B cell (primary cell): ENCODE measurements around the gene NFIC. TPM values are rescaled to one million over a fixed set of nuclear protein-coding genes. Genes with fewer than 3 reads are reported as not detected.

Source experiments
- ATAC-seq: fragments of 200-7000 bp; cut with Tn5 transposase; one replicate; pipeline ENCODE4 v1.10.0; 2021; ENCODE audit warnings: low read depth, mild to moderate bottlenecking, moderate number of reproducible peaks, moderate library complexity
- CTCF ChIA-PET: fragments of 350-600 bp; sonication (Branson Sonifier 250); formaldehyde crosslinking; loops from one replicate; lab custom pipeline; 2021; ENCODE audit warnings: antibody characterized with exemption, inconsistent platforms; lab: Charles Lee
- POLR2A ChIA-PET: fragments of 350-600 bp; sonication (Branson Sonifier 250); formaldehyde crosslinking; loops from one replicate; lab custom pipeline; 2021; ENCODE audit warnings: antibody characterized with exemption; lab: Charles Lee
- DNase-seq: peaks from one replicate; pipeline ENCODE4 v3.0.0; 2013
- H2AFZ ChIP-seq: 2 replicates; pipeline ENCODE4 v1.6.1; 2012; ENCODE audit warnings: mild to moderate bottlenecking, low read depth, low read length; ENCODE audit not compliant: insufficient read depth, poor library complexity, severe bottlenecking
- H3K27ac ChIP-seq, 2 donors: 1 replicate in 1 of 2; 2 replicates in 1 of 2; pipeline ENCODE4 v1.5.1; 2012 to 2013; ENCODE audit warnings: low read length in 2 of 2, mild to moderate bottlenecking in 2 of 2, moderate library complexity in 1 of 2
- H3K27me3 ChIP-seq, 4 experiments: fragments of 200-600 bp in 1 of 4; sonication (generic) in 1 of 4; replicated peaks in 1 of 4; 1 replicate in 2 of 4; 2 replicates in 2 of 4; pipeline versions ENCODE4 v1.6.1 to v1.7.0; 2013 to 2016; ENCODE audit warnings: low read length in 3 of 4, mild to moderate bottlenecking in 2 of 4, mixed read lengths in 1 of 4, moderate library complexity in 1 of 4; ENCODE audit not compliant: insufficient read depth in 4 of 4, control insufficient read depth in 3 of 4; ENCODE audit errors: control extremely low read depth in 1 of 4
- H3K36me3 ChIP-seq, 2 experiments: replicated peaks in 1 of 2; 1 replicate in 1 of 2; 2 replicates in 1 of 2; pipeline versions ENCODE4 v1.6.1 to v1.7.1; 2013; ENCODE audit warnings: low read length in 1 of 2; ENCODE audit not compliant: insufficient read depth in 2 of 2, control insufficient read depth in 1 of 2; ENCODE audit errors: control extremely low read depth in 1 of 2, extremely low read depth in 1 of 2
- H3K4me1 ChIP-seq, 2 donors: fragments of 200-600 bp in 1 of 2; sonication (generic) in 1 of 2; 1 replicate in 1 of 2; 2 replicates in 1 of 2; pipeline versions ENCODE4 v1.5.1 to v1.6.1; 2013 to 2017; ENCODE audit warnings: low read length in 2 of 2; ENCODE audit not compliant: control insufficient read depth in 2 of 2, insufficient read depth in 2 of 2
- H3K4me2 ChIP-seq: replicated peaks from 2 replicates; pipeline ENCODE3; 2012; ENCODE audit warnings: mild to moderate bottlenecking, low read depth, low read length; ENCODE audit not compliant: poor library complexity, severe bottlenecking
- H3K4me3 ChIP-seq, 5 experiments: fragments of 200-600 bp in 1 of 5; sonication (generic) in 1 of 5; 1 replicate in 3 of 5; 2 replicates in 2 of 5; pipeline versions ENCODE4 v1.5.1 to v1.7.0; 2011 to 2016; ENCODE audit warnings: low read length in 4 of 5, mild to moderate bottlenecking in 4 of 5, low read depth in 2 of 5, control low read depth in 1 of 5, moderate library complexity in 1 of 5; ENCODE audit not compliant: insufficient read depth in 1 of 5; ENCODE audit errors: control extremely low read depth in 1 of 5, extremely low read depth in 1 of 5
- H3K79me2 ChIP-seq: fragments of 200-600 bp; sonication (generic); one replicate; pipeline ENCODE4 v1.6.0; 2016; ENCODE audit warnings: low read length; ENCODE audit not compliant: control insufficient read depth, insufficient read depth
- H3K9ac ChIP-seq: fragments of 200-600 bp; sonication (generic); 2 replicates; pipeline ENCODE4 v1.6.1; 2017; ENCODE audit warnings: mild to moderate bottlenecking, low read length, moderate library complexity
- H3K9me3 ChIP-seq, 3 donors: one replicate each; pipeline versions ENCODE4 v1.6.1 to v1.7.1; 2013; ENCODE audit warnings: low read length in 2 of 3; ENCODE audit not compliant: control insufficient read depth in 2 of 3, insufficient read depth in 1 of 3; ENCODE audit errors: control extremely low read depth in 1 of 3
- H4K20me1 ChIP-seq: 2 replicates; pipeline ENCODE4 v1.6.0; 2012; ENCODE audit warnings: mild to moderate bottlenecking, low read length; ENCODE audit not compliant: insufficient read depth, control insufficient read depth, poor library complexity, severe bottlenecking
- H3K27ac Mint-ChIP-seq: one replicate; pipeline ENCODE4 v1.8.0; 2021; ENCODE audit warnings: mixed read lengths
- H3K27me3 Mint-ChIP-seq: one replicate; pipeline ENCODE4 v1.8.0; 2021; ENCODE audit warnings: mixed read lengths
- H3K4me1 Mint-ChIP-seq: one replicate; pipeline ENCODE4 v1.8.0; 2021; ENCODE audit warnings: mixed read lengths
- H3K4me3 Mint-ChIP-seq: one replicate; pipeline ENCODE4 v1.8.0; 2021; ENCODE audit warnings: mixed read lengths
- H3K9me3 Mint-ChIP-seq: one replicate; pipeline ENCODE4 v1.8.0; 2022; ENCODE audit warnings: mixed read lengths; ENCODE audit not compliant: insufficient read depth
- CTCF ChIP-seq: fragments of 200-600 bp; IDR thresholded peaks from one replicate; pipeline ENCODE4 v1.8.0; 2022; ENCODE audit warnings: antibody characterized with exemption, mild to moderate bottlenecking
- EZH2 ChIP-seq: IDR thresholded peaks from 2 replicates; pipeline ENCODE4 v1.6.1; 2012; ENCODE audit warnings: borderline replicate concordance, low read depth, mild to moderate bottlenecking, moderate library complexity, low read length; ENCODE audit not compliant: insufficient read depth, poor library complexity, severe bottlenecking
- WGBS: methylation state at CpG from one replicate; pipeline ENCODE4 v1.1.5; 2013; ENCODE audit warnings: missing lambda C conversion rate; ENCODE audit not compliant: insufficient coverage; 5-methylcytosine and 5-hydroxymethylcytosine counted together
- intact Hi-C: fragments of 100-400 bp; cut with micrococcal nuclease; formaldehyde crosslinking; loops from one replicate; pipeline ENCODE4 v1.10.0; 2022
- polyA plus RNA-seq: library from polyadenylated mRNA; depleted of rRNA; stranded (reverse); fragments of >200 nt; gene quantifications from 2 replicates; pipeline ENCODE4 v1.2.3, GENCODE V29; 2012
- total RNA-seq, 2 donors: library from RNA; stranded (reverse); fragments of 120-200 nt in 1 of 2; gene quantifications; 1 replicate in 1 of 2; 2 replicates in 1 of 2; pipeline versions ENCODE4 v1.2.3 to v1.2.4, GENCODE V29; 2013 to 2022

Gene NFIC
- total and polyA plus RNA-seq, 2 donors (not counting 1 experiment from before 2014, with no cell fraction given): 3.8 to 23.6 TPM

- H3K9me3 ChIP-seq: peaks cover 0 to 8% (median 0%) of the 10 kb centered on the region in 3 donors
- H3K79me2 ChIP-seq: peaks cover 8% of the 10 kb centered on the region
- POLR2A ChIA-PET: no interaction called here
- H3K4me3 ChIP-seq: no peak overlapping the region
- no peak for DNase-seq
- no peaks in the 10 kb centered on the region for H3K4me1 ChIP-seq
- no peak overlapping the region for H3K4me2 ChIP-seq
- WGBS: 94% methylated on average over 50 of the region's 62 CpGs
- Mint-ChIP-seq H3K27ac (no peak overlapping the region), H3K9me3 (peaks cover 3% of the 10 kb centered on the region), H3K4me1 (no peaks in the 10 kb centered on the region), H3K4me3 (no peak overlapping the region), H3K27me3 (no peaks in the 10 kb centered on the region)
- no peak overlapping the region for H2AFZ ChIP-seq
- H3K36me3 ChIP-seq: no peaks in the 10 kb centered on the region
- H3K27ac ChIP-seq: no peak overlapping the region
- TF ChIP-seq EZH2 (no peak), CTCF (no peak)
- H4K20me1 ChIP-seq: peaks cover 6% of the 10 kb centered on the region
- CTCF ChIA-PET: no interaction called here
- H3K27me3 ChIP-seq: no peaks in the 10 kb centered on the region
- intact Hi-C loops: no loop called here
- no peak overlapping the region for H3K9ac ChIP-seq
- ATAC-seq: no peak
Observed at GRCh38 chr19:3404324-3405260, 38.2 kb downstream of the NFIC start.

- no peaks in the 10 kb centered on the region for H3K4me1 ChIP-seq
- no peak overlapping the region for H3K4me3 Mint-ChIP-seq
- peaks cover 6% of the 10 kb centered on the region for H4K20me1 ChIP-seq
- no peaks in the 10 kb centered on the region for H3K4me1 Mint-ChIP-seq
- H3K4me3 ChIP-seq: no peak overlapping the region
- no peak overlapping the region for H3K27ac Mint-ChIP-seq
- no peaks in the 10 kb centered on the region for H3K36me3 ChIP-seq
- H3K4me2 ChIP-seq: no peak overlapping the region
- ATAC-seq (no peak), DNase-seq (no peak)
- H3K79me2 ChIP-seq: peaks cover 8% of the 10 kb centered on the region
- H3K9ac ChIP-seq: no peak overlapping the region
- H3K27ac ChIP-seq: no peak overlapping the region
- TF ChIP-seq EZH2 (no peak), CTCF (no peak)
- no peak overlapping the region for H2AFZ ChIP-seq
- peaks cover 3% of the 10 kb centered on the region for H3K9me3 Mint-ChIP-seq
- 100% methylated on average over 1 of the region's 6 CpGs for WGBS
- CTCF ChIA-PET: no interaction called here
- H3K27me3 ChIP-seq: no peaks in the 10 kb centered on the region
- peaks cover 0 to 8% (median 0%) of the 10 kb centered on the region in 3 donors for H3K9me3 ChIP-seq
- POLR2A ChIA-PET: no interaction called here
- intact Hi-C loops: no loop called here
- no peaks in the 10 kb centered on the region for H3K27me3 Mint-ChIP-seq
Observed at GRCh38 chr19:3405261-3405653, 38.9 kb downstream of the NFIC start.
